ENCODE results near the gene RDH16.

DNA sequence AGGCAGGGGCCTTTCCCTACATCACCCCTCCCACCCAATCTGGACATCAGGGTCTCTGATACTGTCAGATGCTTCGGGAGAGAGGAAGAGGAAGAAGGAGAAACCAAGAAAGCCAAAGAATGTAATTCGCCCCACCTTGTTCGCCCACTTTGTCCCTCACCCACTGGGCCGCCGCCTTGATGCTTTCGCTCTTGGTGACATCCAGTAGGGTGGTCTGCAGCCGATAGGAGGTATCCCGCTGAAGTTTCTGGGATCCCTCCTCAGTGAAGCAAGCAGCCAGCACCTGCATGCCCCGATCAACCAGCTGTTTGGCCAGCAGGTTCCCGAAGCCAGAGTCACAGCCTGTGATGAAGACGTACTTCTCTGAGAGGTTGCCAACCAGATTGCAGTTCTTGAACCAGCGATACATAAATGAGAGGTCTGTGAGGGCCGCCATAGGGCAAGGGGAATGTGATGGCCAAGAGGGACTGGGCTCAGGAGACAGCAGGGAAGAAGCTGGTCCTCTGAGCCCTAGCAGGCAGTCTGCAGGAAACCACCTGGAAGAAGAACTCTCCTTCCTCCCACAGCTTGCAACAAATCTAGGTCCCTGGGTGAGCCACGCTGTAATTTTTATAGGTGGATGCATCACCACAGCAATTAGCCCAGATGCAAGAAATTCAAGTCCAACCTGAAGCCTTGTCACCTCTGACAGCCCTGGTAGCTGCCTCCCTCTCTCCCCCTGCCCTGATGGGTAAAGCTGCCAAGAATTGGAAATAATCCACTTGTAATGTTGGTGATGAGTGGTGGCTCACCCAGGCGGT, 23.4 kb downstream of the RDH16 start, which contains the start of gene SDR9C7:
- TF ChIP-seq, protein P1, sequence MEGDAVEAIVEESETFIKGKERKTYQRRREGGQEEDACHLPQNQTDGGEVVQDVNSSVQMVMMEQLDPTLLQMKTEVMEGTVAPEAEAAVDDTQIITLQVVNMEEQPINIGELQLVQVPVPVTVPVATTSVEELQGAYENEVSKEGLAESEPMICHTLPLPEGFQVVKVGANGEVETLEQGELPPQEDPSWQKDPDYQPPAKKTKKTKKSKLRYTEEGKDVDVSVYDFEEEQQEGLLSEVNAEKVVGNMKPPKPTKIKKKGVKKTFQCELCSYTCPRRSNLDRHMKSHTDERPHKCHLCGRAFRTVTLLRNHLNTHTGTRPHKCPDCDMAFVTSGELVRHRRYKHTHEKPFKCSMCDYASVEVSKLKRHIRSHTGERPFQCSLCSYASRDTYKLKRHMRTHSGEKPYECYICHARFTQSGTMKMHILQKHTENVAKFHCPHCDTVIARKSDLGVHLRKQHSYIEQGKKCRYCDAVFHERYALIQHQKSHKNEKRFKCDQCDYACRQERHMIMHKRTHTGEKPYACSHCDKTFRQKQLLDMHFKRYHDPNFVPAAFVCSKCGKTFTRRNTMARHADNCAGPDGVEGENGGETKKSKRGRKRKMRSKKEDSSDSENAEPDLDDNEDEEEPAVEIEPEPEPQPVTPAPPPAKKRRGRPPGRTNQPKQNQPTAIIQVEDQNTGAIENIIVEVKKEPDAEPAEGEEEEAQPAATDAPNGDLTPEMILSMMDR (IDR thresholded peaks at IDR 0.05): no peak
- TF ChIP-seq EP300 (IDR thresholded peaks at IDR 0.05) (no peak), POLR2A (IDR thresholded peaks at IDR 0.05) (no peak), POLR2AphosphoS5 (IDR thresholded peaks at IDR 0.05) (no peak)
